Tibial artery (tissue), 4 donors: ENCODE results near the gene ABCC3.

Source experiments
- DNase-seq, 2 donors: peaks; one replicate each; pipeline ENCODE4 v3.0.0-alpha.2; 2019
- H3K27ac ChIP-seq, 2 donors: fragments of 200-600 bp; sonication (generic) in 1 of 2; 1 replicate in 1 of 2; 2 replicates in 1 of 2; pipeline ENCODE4 v1.5.1; 2018 to 2019; ENCODE audit warnings: mild to moderate bottlenecking in 1 of 2
- H3K27me3 ChIP-seq, 2 donors: fragments of 200-600 bp; sonication (generic) in 1 of 2; one replicate each; pipeline versions ENCODE4 v1.5.1 to v1.6.0; 2016 to 2019
- H3K36me3 ChIP-seq, 3 donors: fragments of 200-600 bp; sonication (generic) in 2 of 3; one replicate each; pipeline ENCODE4 v1.5.1; 2016 to 2019; ENCODE audit warnings: mild to moderate bottlenecking in 2 of 3
- H3K4me1 ChIP-seq, 4 donors: fragments of 200-600 bp; sonication (generic) in 2 of 4; 1 replicate in 3 of 4; 2 replicates in 1 of 4; pipeline ENCODE4 v1.5.1; 2016 to 2019
- H3K4me3 ChIP-seq, 2 donors: fragments of 200-600 bp; sonication (generic) in 1 of 2; 1 replicate in 1 of 2; 2 replicates in 1 of 2; pipeline ENCODE4 v1.5.1; 2018 to 2019; ENCODE audit warnings: mild to moderate bottlenecking in 2 of 2
- H3K9me3 ChIP-seq, 3 donors: fragments of 200-600 bp; sonication (generic) in 1 of 3; one replicate each; pipeline ENCODE4 v1.5.1; 2016 to 2019
- CTCF ChIP-seq, 2 experiments: fragments of 200-600 bp in 1 of 2; fragments of 450-650 bp in 1 of 2; IDR thresholded peaks; one replicate each; pipeline ENCODE4 v1.5.1; 2017 to 2019; ENCODE audit warnings: antibody characterized with exemption in 2 of 2, mild to moderate bottlenecking in 1 of 2, moderate library complexity in 1 of 2
- intact Hi-C: fragments of 100-400 bp; cut with DNase I; formaldehyde crosslinking; loops from one replicate; pipeline ENCODE4 v1.15.0; 2023; ENCODE audit warnings: low total_unique reads

Gene ABCC3

GRCh38 chr17:50642722-50643656 is 8.3 kb downstream of the ABCC3 start:
- H3K9me3 ChIP-seq: no peaks in the 10 kb centered on the region
- no peak for TF ChIP-seq CTCF (IDR thresholded peaks at IDR 0.05)
- intact Hi-C loops: no loop called here
- peaks cover 0 to 43% (median 39%) of the 10 kb centered on the region in 4 donors for H3K4me1 ChIP-seq
- DNase-seq: no peak
- no peaks in the 10 kb centered on the region for H3K36me3 ChIP-seq
- H3K27ac ChIP-seq: no peak overlapping the region
- H3K27me3 ChIP-seq: no peaks in the 10 kb centered on the region
- no peak overlapping the region for H3K4me3 ChIP-seq

- H3K9me3 ChIP-seq: no peaks in the 10 kb centered on the region
- intact Hi-C loops: no loop called here
- no peak overlapping the region for H3K4me3 ChIP-seq
- no peak for TF ChIP-seq CTCF (IDR thresholded peaks at IDR 0.05)
- DNase-seq: no peak
- no peaks in the 10 kb centered on the region for H3K36me3 ChIP-seq
- no peak overlapping the region for H3K27ac ChIP-seq
- peaks cover 0 to 13% (median 9%) of the 10 kb centered on the region in 4 donors for H3K4me1 ChIP-seq
- H3K27me3 ChIP-seq: no peaks in the 10 kb centered on the region
These were observed 11.3 kb downstream of the ABCC3 start for GRCh38 chr17:50645748-50646682.

- H3K27me3 ChIP-seq: no peaks in the 10 kb centered on the region
- H3K4me1 ChIP-seq: peaks cover 0 to 1% (median 0%) of the 10 kb centered on the region in 4 donors
- DNase-seq: no peak
- H3K27ac ChIP-seq: no peak overlapping the region
- H3K36me3 ChIP-seq: no peaks in the 10 kb centered on the region
- TF ChIP-seq CTCF (IDR thresholded peaks at IDR 0.05): no peak
- H3K9me3 ChIP-seq: no peaks in the 10 kb centered on the region
- no peak overlapping the region for H3K4me3 ChIP-seq
- intact Hi-C loops: no loop called here
These were observed 12.5 kb downstream of the ABCC3 start for GRCh38 chr17:50647187-50647586.

GRCh38 chr17:50649042-50649908 is 14.6 kb downstream of the ABCC3 start:
- Histone ChIP-seq H3K4me3 (no peak overlapping the region), H3K27me3 (no peaks in the 10 kb centered on the region), H3K27ac (no peak overlapping the region), H3K4me1 (no peaks in the 10 kb centered on the region), H3K9me3 (no peaks in the 10 kb centered on the region), H3K36me3 (no peaks in the 10 kb centered on the region)
- intact Hi-C loops: no loop called here
- no peak for DNase-seq
- TF ChIP-seq CTCF (IDR thresholded peaks at IDR 0.05): no peak

- H3K9me3 ChIP-seq: no peaks in the 10 kb centered on the region
- H3K36me3 ChIP-seq: no peaks in the 10 kb centered on the region
- no peak for TF ChIP-seq CTCF (IDR thresholded peaks at IDR 0.05)
- intact Hi-C loops: no loop called here
- H3K4me1 ChIP-seq: no peaks in the 10 kb centered on the region
- H3K27me3 ChIP-seq: no peaks in the 10 kb centered on the region
- H3K4me3 ChIP-seq: no peak overlapping the region
- no peak for DNase-seq
- H3K27ac ChIP-seq: no peak overlapping the region
These were observed 17.0 kb downstream of the ABCC3 start for GRCh38 chr17:50651661-50652060.
